Measurements from ENCODE around the gene WWOX. TPM values are rescaled to one million over a fixed set of nuclear protein-coding genes. Genes with fewer than 3 reads are reported as not detected.

WWOX gene
- polyA plus RNA-seq, 1 donor from 2014 or later = 25.6 TPM

- no peak for TF ChIP-seq MXI1 (conservative IDR thresholded peaks at IDR 0.05; ENCODE audit: poor library complexity, severe bottlenecking)
- TF ChIP-seq EP300 (conservative IDR thresholded peaks at IDR 0.05; ENCODE audit: poor library complexity, severe bottlenecking) = no peak
- TF ChIP-seq REST (IDR thresholded peaks at IDR 0.05; ENCODE audit: borderline replicate concordance) = no peak
- TF ChIP-seq CTCF (IDR thresholded peaks at IDR 0.05; ENCODE audit: poor library complexity, severe bottlenecking) = no peak
- TF ChIP-seq SMC3 (conservative IDR thresholded peaks at IDR 0.05; ENCODE audit: poor library complexity) = no peak
- TF ChIP-seq RAD21 (conservative IDR thresholded peaks at IDR 0.05) = no peak
- no peak for TF ChIP-seq TAF1 (IDR thresholded peaks at IDR 0.05; ENCODE audit: low read depth)
- no peak for TF ChIP-seq POLR2AphosphoS5 (IDR thresholded peaks at IDR 0.05)
- no peak for TF ChIP-seq EZH2 (IDR thresholded peaks at IDR 0.05; ENCODE audit: borderline replicate concordance, insufficient read depth, low read length, poor library complexity, severe bottlenecking)
- Histone ChIP-seq H4K20me1 (ENCODE audit: insufficient read depth) (no peaks in the 10 kb centered on the region), H2AFZ (ENCODE audit: low read depth, low read length) (no peak overlapping the region), H3K4me3 (ENCODE audit: low read length) (no peak overlapping the region), H3F3A (ENCODE audit: insufficient read depth, low read length, poor library complexity, severe bottlenecking) (no peaks in the 10 kb centered on the region), H3K27me3 (ENCODE audit: insufficient read depth, low read depth, low read length) (no peaks in the 10 kb centered on the region), H3K36me3 (ENCODE audit: insufficient read depth, low read length) (no peaks in the 10 kb centered on the region), H3K27ac (ENCODE audit: low read length) (no peak overlapping the region), H3K9ac (ENCODE audit: low read length) (no peak overlapping the region), H3K9me2 (ENCODE audit: insufficient read depth, low read length) (no peaks in the 10 kb centered on the region), H3K79me2 (replicated peaks; ENCODE audit: insufficient read depth, low read length) (no peaks in the 10 kb centered on the region), H3K9me3 (ENCODE audit: low read length) (peaks cover 3% of the 10 kb centered on the region), H3K4me2 (ENCODE audit: low read length) (no peak overlapping the region)
Observed at GRCh38 chr16:78538919-78539318, 439.5 kb downstream of the WWOX start.

- Histone ChIP-seq H4K20me1 (ENCODE audit: insufficient read depth) (no peaks in the 10 kb centered on the region), H3K36me3 (ENCODE audit: insufficient read depth, low read length) (no peaks in the 10 kb centered on the region), H3K4me3 (ENCODE audit: low read length) (no peak overlapping the region), H3K9me2 (ENCODE audit: insufficient read depth, low read length) (no peaks in the 10 kb centered on the region), H3K9ac (ENCODE audit: low read length) (no peak overlapping the region), H3K4me2 (ENCODE audit: low read length) (no peak overlapping the region), H3K79me2 (replicated peaks; ENCODE audit: insufficient read depth, low read length) (no peaks in the 10 kb centered on the region), H3F3A (ENCODE audit: insufficient read depth, low read length, poor library complexity, severe bottlenecking) (no peaks in the 10 kb centered on the region), H3K9me3 (ENCODE audit: low read length) (peaks cover 3% of the 10 kb centered on the region), H3K27ac (ENCODE audit: low read length) (no peak overlapping the region), H3K27me3 (ENCODE audit: insufficient read depth, low read depth, low read length) (no peaks in the 10 kb centered on the region), H2AFZ (ENCODE audit: low read depth, low read length) (no peak overlapping the region)
- TF ChIP-seq EP300 (conservative IDR thresholded peaks at IDR 0.05; ENCODE audit: poor library complexity, severe bottlenecking) (no peak), RAD21 (conservative IDR thresholded peaks at IDR 0.05) (no peak), CTCF (IDR thresholded peaks at IDR 0.05; ENCODE audit: poor library complexity, severe bottlenecking) (no peak), REST (IDR thresholded peaks at IDR 0.05; ENCODE audit: borderline replicate concordance) (no peak), EZH2 (IDR thresholded peaks at IDR 0.05; ENCODE audit: borderline replicate concordance, insufficient read depth, low read length, poor library complexity, severe bottlenecking) (no peak), SMC3 (conservative IDR thresholded peaks at IDR 0.05; ENCODE audit: poor library complexity) (no peak), TAF1 (IDR thresholded peaks at IDR 0.05; ENCODE audit: low read depth) (no peak), MXI1 (conservative IDR thresholded peaks at IDR 0.05; ENCODE audit: poor library complexity, severe bottlenecking) (no peak), POLR2AphosphoS5 (IDR thresholded peaks at IDR 0.05) (no peak)
Observed at GRCh38 chr16:78542419-78542818, 443.0 kb downstream of the WWOX start.

All from neural cell (in vitro differentiated cells).